ENCODE data around the gene AKT1S1. TPM values are rescaled to one million over a fixed set of nuclear protein-coding genes. Genes with fewer than 3 reads are reported as not detected.

Gene AKT1S1
- total RNA-seq, 1 experiment from 2014 or later = 42.3 TPM

GRCh38 chr19:49908480-49909420 is 31.6 kb upstream of the AKT1S1 start:
- H3K4me2 ChIP-seq (ENCODE audit: low read length) = no peak overlapping the region
- H3K27me3 ChIP-seq (ENCODE audit: low read length) = no peaks in the 10 kb centered on the region
- peaks cover 28% of the 10 kb centered on the region for H4K20me1 ChIP-seq (ENCODE audit: low read length)
- H3K4me1 ChIP-seq (ENCODE audit: insufficient read depth, low read length) = no peaks in the 10 kb centered on the region
- no peak for ATAC-seq
- H3K27ac ChIP-seq (ENCODE audit: low read length) = no peak overlapping the region
- H3K9ac ChIP-seq (ENCODE audit: low read length) = no peak overlapping the region
- H3K36me3 ChIP-seq (ENCODE audit: low read depth, low read length) = peaks cover 54% of the 10 kb centered on the region
- H3K4me3 ChIP-seq (ENCODE audit: low read length) = no peak overlapping the region
- H2AFZ ChIP-seq (ENCODE audit: low read length) = no peak overlapping the region
- TF ChIP-seq EZH2phosphoT487 (IDR thresholded peaks at IDR 0.05; ENCODE audit: borderline replicate concordance, low read length) (no peak), CTCF (conservative IDR thresholded peaks at IDR 0.05; ENCODE audit: low read depth, low read length) (no peak)
- no peaks in the 10 kb centered on the region for H3K9me3 ChIP-seq (ENCODE audit: low read length)
- no peak for DNase-seq
- ChIA-PET POLR2A (ENCODE audit: unreplicated experiment) (no interaction called here), CTCF (no interaction called here)
- no TSS peak for BruUV-seq (replicated peaks)
- H3F3A ChIP-seq (ENCODE audit: low read length, unreplicated experiment) = no peaks in the 10 kb centered on the region
- peaks cover 4% of the 10 kb centered on the region; the same call in 1 of the 2 replicates for H3K79me2 ChIP-seq (ENCODE audit: low read length)
- H3K9me2 ChIP-seq (replicated peaks; ENCODE audit: low read length) = no peaks in the 10 kb centered on the region
- intact Hi-C loops (cut with micrococcal nuclease) = no loop called here

- no TSS peak for BruUV-seq (replicated peaks)
- no peak overlapping the region for H3K27ac ChIP-seq (ENCODE audit: low read length)
- DNase-seq (no peak), ATAC-seq (no peak)
- no peaks in the 10 kb centered on the region for H3K9me2 ChIP-seq (replicated peaks; ENCODE audit: low read length)
- H3K27me3 ChIP-seq (ENCODE audit: low read length) = no peaks in the 10 kb centered on the region
- no peaks in the 10 kb centered on the region for H3K4me1 ChIP-seq (ENCODE audit: insufficient read depth, low read length)
- no peak overlapping the region for H2AFZ ChIP-seq (ENCODE audit: low read length)
- H3K9ac ChIP-seq (ENCODE audit: low read length) = no peak overlapping the region
- no peaks in the 10 kb centered on the region; the same call in 1 of the 2 replicates for H3K79me2 ChIP-seq (ENCODE audit: low read length)
- no peak overlapping the region for H3K4me2 ChIP-seq (ENCODE audit: low read length)
- POLR2A ChIA-PET (ENCODE audit: unreplicated experiment) = no interaction called here
- TF ChIP-seq EZH2phosphoT487 (IDR thresholded peaks at IDR 0.05; ENCODE audit: borderline replicate concordance, low read length) (no peak), EZH2 (IDR thresholded peaks at IDR 0.05; ENCODE audit: low read length, unreplicated experiment) (no peak), CTCF (conservative IDR thresholded peaks at IDR 0.05; ENCODE audit: low read depth, low read length) (no peak)
- CTCF ChIA-PET = no interaction called here
- H4K20me1 ChIP-seq (ENCODE audit: low read length) = peaks cover 28% of the 10 kb centered on the region
- H3F3A ChIP-seq (ENCODE audit: low read length, unreplicated experiment) = no peaks in the 10 kb centered on the region
- H3K4me3 ChIP-seq (ENCODE audit: low read length) = no peak overlapping the region
- intact Hi-C loops (cut with micrococcal nuclease) = no loop called here
- peaks cover 46% of the 10 kb centered on the region for H3K36me3 ChIP-seq (ENCODE audit: low read depth, low read length)
- H3K9me3 ChIP-seq (ENCODE audit: low read length) = no peaks in the 10 kb centered on the region
These were observed 30.7 kb upstream of the AKT1S1 start for GRCh38 chr19:49907745-49908446.

Data from PC-3 (cell line).